OCI-LY1 (cell line): ENCODE measurements around the gene MAP3K7.

ENCODE experiments used
- H2AFZ ChIP-seq: fragments of 200-600 bp; sonication (generic), shearing (Covaris generic); 2 replicates; pipeline ENCODE4 v1.6.0; 2014; ENCODE audit warnings: antibody characterized with exemption, mild to moderate bottlenecking, low read length
- H3F3A ChIP-seq: fragments of 200-600 bp; sonication (generic), shearing (Covaris generic); 2 replicates; pipeline ENCODE4 v1.6.0; 2014; ENCODE audit warnings: mild to moderate bottlenecking, antibody characterized with exemption, low read length, moderate library complexity; ENCODE audit not compliant: insufficient read depth
- H3K27ac ChIP-seq: fragments of 200-600 bp; sonication (generic); 2 replicates; pipeline ENCODE4 v1.5.1; 2014; ENCODE audit warnings: low read length, mixed run types, mild to moderate bottlenecking, low read depth; ENCODE audit not compliant: poor library complexity, severe bottlenecking
- H3K27me3 ChIP-seq: fragments of 200-600 bp; sonication (generic); 2 replicates; pipeline ENCODE4 v1.6.0; 2014; ENCODE audit warnings: antibody characterized with exemption, mild to moderate bottlenecking, low read length, moderate library complexity; ENCODE audit not compliant: insufficient read depth
- H3K36me3 ChIP-seq: fragments of 200-600 bp; sonication (generic); 2 replicates; pipeline ENCODE4 v1.6.1; 2014; ENCODE audit warnings: mild to moderate bottlenecking, antibody characterized with exemption, low read length, moderate library complexity, mixed read lengths; ENCODE audit not compliant: insufficient read depth
- H3K4me1 ChIP-seq: fragments of 200-600 bp; sonication (generic); 2 replicates; pipeline ENCODE4 v1.5.1; 2014; ENCODE audit warnings: mild to moderate bottlenecking, low read length, moderate library complexity; ENCODE audit not compliant: insufficient read depth, severe bottlenecking
- H3K4me2 ChIP-seq: fragments of 200-600 bp; sonication (generic), shearing (Covaris generic); 2 replicates; pipeline ENCODE4 v1.6.1; 2014; ENCODE audit warnings: low read length
- H3K4me3 ChIP-seq: fragments of 200-600 bp; sonication (generic); 2 replicates; pipeline ENCODE4 v1.5.1; 2014; ENCODE audit warnings: low read length, low read depth, mild to moderate bottlenecking, mixed read lengths; ENCODE audit not compliant: poor library complexity, severe bottlenecking
- H3K79me2 ChIP-seq: fragments of 200-600 bp; shearing (Covaris generic); 2 replicates; pipeline ENCODE4 v1.6.1; 2016; ENCODE audit warnings: mixed run types, low read length, mixed read lengths; ENCODE audit not compliant: insufficient read depth
- H3K9ac ChIP-seq: fragments of 200-600 bp; sonication (generic), shearing (Covaris generic); 2 replicates; pipeline ENCODE4 v1.6.1; 2014; ENCODE audit warnings: mild to moderate bottlenecking, low read length, mixed read lengths
- H3K9me2 ChIP-seq: fragments of 200-600 bp; sonication (generic), shearing (Covaris generic); 2 replicates; pipeline ENCODE4 v1.6.1; 2014; ENCODE audit warnings: low read depth, mild to moderate bottlenecking, low read length, mixed read lengths
- H3K9me3 ChIP-seq: fragments of 200-600 bp; shearing (Covaris generic); 2 replicates; pipeline ENCODE4 v1.6.1; 2014; ENCODE audit warnings: low read length, mixed read lengths
- H4K20me1 ChIP-seq: fragments of 200-600 bp; sonication (generic), shearing (Covaris generic); 2 replicates; pipeline ENCODE4 v1.6.0; 2016; ENCODE audit warnings: mild to moderate bottlenecking, low read length; ENCODE audit not compliant: insufficient read depth
- EZH2 ChIP-seq: fragments of 200-600 bp; sonication (generic), shearing (Covaris generic); IDR thresholded peaks from 2 replicates; pipeline ENCODE4 v1.8.0; 2017; ENCODE audit warnings: borderline replicate concordance, mixed run types, mild to moderate bottlenecking, antibody characterized with exemption, low read length, moderate library complexity, mixed read lengths
- TF ChIP-seq, protein P1 (sequence below): fragments of 200-600 bp; sonication (generic), shearing (Covaris generic); IDR thresholded peaks from 2 replicates; pipeline ENCODE4 v1.5.1; 2017; ENCODE audit warnings: mild to moderate bottlenecking, antibody characterized with exemption, low read length, moderate library complexity, mixed read lengths

The MAP3K7 gene

DNA sequence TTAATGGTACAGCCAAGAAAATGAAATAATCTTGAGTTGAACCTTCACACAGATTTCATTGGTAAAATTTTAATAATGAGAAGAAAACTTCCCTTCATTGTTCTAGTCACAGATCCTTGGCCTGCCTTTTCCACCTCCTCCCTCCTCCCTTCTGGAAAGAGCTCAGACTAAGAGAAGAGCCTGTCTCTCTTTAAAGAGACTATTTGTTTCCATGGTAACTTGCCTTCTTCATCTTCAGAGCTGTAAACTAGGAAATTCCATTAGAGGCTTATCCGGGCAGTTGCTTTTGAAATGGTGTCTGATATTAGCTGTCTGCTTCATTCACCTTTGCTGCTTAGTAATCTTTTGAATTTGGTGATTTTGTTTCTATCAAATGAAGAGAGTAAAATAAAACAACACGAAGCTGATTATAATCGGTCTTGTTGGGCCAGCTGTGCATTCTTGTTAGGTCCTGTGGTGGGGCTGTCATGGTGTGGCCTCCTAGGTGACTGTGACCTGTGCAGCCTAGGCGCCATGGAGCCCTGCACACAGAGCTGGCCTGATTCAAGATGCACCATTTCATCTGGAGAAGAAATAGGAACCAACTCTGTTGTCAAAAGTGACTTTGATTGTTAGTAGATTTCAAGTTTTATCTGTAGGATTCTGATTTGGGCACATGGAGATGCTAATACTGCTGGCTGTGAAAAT, 96.7 kb downstream of the MAP3K7 start:
- H3K4me3 ChIP-seq, result no peak overlapping the region
- H3K36me3 ChIP-seq, result no peaks in the 10 kb centered on the region
- no peaks in the 10 kb centered on the region for H3K9me2 ChIP-seq
- H4K20me1 ChIP-seq, result no peaks in the 10 kb centered on the region
- TF ChIP-seq, protein P1, sequence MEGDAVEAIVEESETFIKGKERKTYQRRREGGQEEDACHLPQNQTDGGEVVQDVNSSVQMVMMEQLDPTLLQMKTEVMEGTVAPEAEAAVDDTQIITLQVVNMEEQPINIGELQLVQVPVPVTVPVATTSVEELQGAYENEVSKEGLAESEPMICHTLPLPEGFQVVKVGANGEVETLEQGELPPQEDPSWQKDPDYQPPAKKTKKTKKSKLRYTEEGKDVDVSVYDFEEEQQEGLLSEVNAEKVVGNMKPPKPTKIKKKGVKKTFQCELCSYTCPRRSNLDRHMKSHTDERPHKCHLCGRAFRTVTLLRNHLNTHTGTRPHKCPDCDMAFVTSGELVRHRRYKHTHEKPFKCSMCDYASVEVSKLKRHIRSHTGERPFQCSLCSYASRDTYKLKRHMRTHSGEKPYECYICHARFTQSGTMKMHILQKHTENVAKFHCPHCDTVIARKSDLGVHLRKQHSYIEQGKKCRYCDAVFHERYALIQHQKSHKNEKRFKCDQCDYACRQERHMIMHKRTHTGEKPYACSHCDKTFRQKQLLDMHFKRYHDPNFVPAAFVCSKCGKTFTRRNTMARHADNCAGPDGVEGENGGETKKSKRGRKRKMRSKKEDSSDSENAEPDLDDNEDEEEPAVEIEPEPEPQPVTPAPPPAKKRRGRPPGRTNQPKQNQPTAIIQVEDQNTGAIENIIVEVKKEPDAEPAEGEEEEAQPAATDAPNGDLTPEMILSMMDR, result no peak
- no peak for TF ChIP-seq EZH2
- H3K4me2 ChIP-seq, result no peak overlapping the region
- no peaks in the 10 kb centered on the region for H3K79me2 ChIP-seq
- no peak overlapping the region for H3K27ac ChIP-seq
- no peak overlapping the region for H3K9ac ChIP-seq
- H2AFZ ChIP-seq, result no peak overlapping the region
- no peaks in the 10 kb centered on the region for H3K4me1 ChIP-seq
- H3F3A ChIP-seq, result no peaks in the 10 kb centered on the region
- H3K9me3 ChIP-seq, result no peaks in the 10 kb centered on the region
- H3K27me3 ChIP-seq, result no peaks in the 10 kb centered on the region

DNA sequence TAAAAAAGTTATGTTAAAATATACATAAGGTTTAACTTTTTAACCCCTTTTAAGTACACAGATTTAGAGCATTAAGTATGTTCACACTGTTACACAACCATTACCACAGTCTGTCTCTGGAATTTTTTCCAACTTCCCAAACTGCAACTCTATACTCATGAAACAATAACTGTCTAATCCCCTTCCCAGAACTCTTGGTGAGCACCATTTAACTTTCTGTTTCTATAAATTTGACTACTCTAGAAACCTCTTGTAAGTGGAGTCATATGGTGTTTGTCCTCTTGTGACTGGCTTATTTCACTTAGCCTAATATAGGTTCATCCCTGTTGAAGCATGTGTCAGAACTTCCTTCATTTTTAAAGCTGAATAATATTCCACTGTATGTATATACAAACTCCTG, 98.1 kb downstream of the MAP3K7 start:
- Histone ChIP-seq H3F3A (no peaks in the 10 kb centered on the region), H3K4me3 (no peak overlapping the region), H3K9ac (no peak overlapping the region), H3K36me3 (no peaks in the 10 kb centered on the region), H3K9me3 (no peaks in the 10 kb centered on the region), H3K4me2 (no peak overlapping the region), H3K27me3 (no peaks in the 10 kb centered on the region), H3K4me1 (no peaks in the 10 kb centered on the region), H4K20me1 (no peaks in the 10 kb centered on the region), H3K9me2 (no peaks in the 10 kb centered on the region), H3K27ac (no peak overlapping the region), H2AFZ (no peak overlapping the region), H3K79me2 (no peaks in the 10 kb centered on the region)
- TF ChIP-seq, protein P1, result no peak
- no peak for TF ChIP-seq EZH2

- H3K27me3 ChIP-seq, result no peaks in the 10 kb centered on the region
- no peaks in the 10 kb centered on the region for H3K36me3 ChIP-seq
- H3F3A ChIP-seq, result no peaks in the 10 kb centered on the region
- H3K79me2 ChIP-seq, result no peaks in the 10 kb centered on the region
- 0 out of 2 replicates have a peak, but pooled peaks cover 3% of the 10 kb centered on the region for H3K9me3 ChIP-seq
- no peak overlapping the region for H3K4me3 ChIP-seq
- TF ChIP-seq EZH2, result no peak
- TF ChIP-seq, protein P1, result no peak
- H3K9ac ChIP-seq, result no peak overlapping the region
- no peak overlapping the region for H2AFZ ChIP-seq
- no peaks in the 10 kb centered on the region for H3K4me1 ChIP-seq
- no peaks in the 10 kb centered on the region for H4K20me1 ChIP-seq
- no peak overlapping the region for H3K27ac ChIP-seq
- no peaks in the 10 kb centered on the region for H3K9me2 ChIP-seq
- H3K4me2 ChIP-seq, result no peak overlapping the region
These were observed 101.1 kb downstream of the MAP3K7 start for GRCh38 chr6:90485635-90486277.
